Measurements from ENCODE around the gene ACOX2.
A peak's percentile ranks its signal among the peaks of the same experiment; 100 is the strongest.

ACOX2 gene

DNA sequence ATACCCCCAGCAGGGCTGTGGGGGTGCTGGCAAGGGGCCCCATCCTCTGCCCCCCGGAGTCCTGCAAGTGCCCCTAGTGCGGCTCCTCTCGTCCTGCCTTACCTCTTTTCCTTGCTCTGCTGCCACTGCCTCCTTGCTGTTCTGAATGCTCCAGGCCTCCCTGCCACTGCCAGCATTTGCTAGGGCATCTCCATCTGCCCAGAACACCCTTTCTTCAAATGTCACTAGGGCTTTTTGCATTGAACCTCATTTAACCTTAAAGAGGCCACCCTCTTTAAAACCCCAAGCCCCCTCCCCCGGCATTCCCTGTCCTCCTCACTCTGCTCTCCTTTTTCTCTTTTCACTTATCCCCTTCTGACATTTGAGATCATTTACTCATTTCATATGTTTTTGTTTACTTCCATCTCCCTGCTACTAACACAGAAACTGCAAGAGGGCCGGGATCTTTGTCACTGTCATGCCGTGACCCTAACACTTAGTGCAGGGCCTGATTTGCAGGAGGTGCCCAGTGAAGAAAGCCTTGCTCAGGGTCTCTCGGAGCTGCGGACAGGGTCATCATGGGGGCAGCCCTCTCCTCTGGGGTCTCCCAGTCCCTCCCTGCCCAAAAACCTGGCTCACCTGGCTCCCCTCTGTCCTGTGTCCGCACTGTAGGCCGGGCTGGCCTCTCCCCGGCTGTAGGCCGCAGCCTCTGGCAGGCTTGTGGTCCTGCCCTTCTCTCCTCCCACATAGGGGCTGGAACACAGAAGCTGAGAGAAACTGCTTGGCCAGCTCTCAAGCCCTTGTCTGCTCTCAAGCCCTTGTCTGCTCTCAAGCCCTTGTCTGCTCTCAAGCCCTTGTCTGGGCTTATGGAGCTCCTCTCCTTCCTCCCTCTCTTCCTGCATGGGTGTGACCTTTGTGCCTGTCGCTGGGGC is at the start of gene ACOX2:
TSS of gene ACOX2 (minus strand) at position 690 of the 911 bp plus-strand sequence. CDS start 2,084 bp downstream, outside the sequence.
- in situ Hi-C loops (cut with MboI; ENCODE audit: low sequenced_read_pairs, unreplicated experiment): loop anchor here (10.0 kb wide), 2 partner anchors 212 to 352 kb away; no protein-coding TSS in a partner anchor
- DNase-seq (ENCODE audit: low spot score): peak; percentile 8
- no peak for TF ChIP-seq CTCF (IDR thresholded peaks at IDR 0.05; ENCODE audit: borderline replicate concordance, control extremely low read depth, extremely low read depth, insufficient read depth, missing control alignments)

- in situ Hi-C loops (cut with MboI; ENCODE audit: low sequenced_read_pairs, unreplicated experiment): no loop called here
- no peak for TF ChIP-seq CTCF (IDR thresholded peaks at IDR 0.05; ENCODE audit: borderline replicate concordance, control extremely low read depth, extremely low read depth, insufficient read depth, missing control alignments)
- DNase-seq (ENCODE audit: low spot score): peak; percentile 41
Observed at GRCh38 chr3:58585994-58586393, 49.0 kb upstream of the ACOX2 start.

GRCh38 chr3:58585005-58585786 is 48.2 kb upstream of the ACOX2 start:
- DNase-seq (ENCODE audit: low spot score): peak; percentile 83
- peak; percentile 20 for TF ChIP-seq CTCF (IDR thresholded peaks at IDR 0.05; ENCODE audit: borderline replicate concordance, control extremely low read depth, extremely low read depth, insufficient read depth, missing control alignments)
- in situ Hi-C loops (cut with MboI; ENCODE audit: low sequenced_read_pairs, unreplicated experiment): no loop called here

- TF ChIP-seq CTCF (IDR thresholded peaks at IDR 0.05; ENCODE audit: borderline replicate concordance, control extremely low read depth, extremely low read depth, insufficient read depth, missing control alignments): no peak
- in situ Hi-C loops (cut with MboI; ENCODE audit: low sequenced_read_pairs, unreplicated experiment): no loop called here
- no peak for DNase-seq (ENCODE audit: low spot score)
Observed at GRCh38 chr3:58584690-58585004, 47.7 kb upstream of the ACOX2 start.

GRCh38 chr3:58581328-58582091 is 44.5 kb upstream of the ACOX2 start:
- in situ Hi-C loops (cut with MboI; ENCODE audit: low sequenced_read_pairs, unreplicated experiment): no loop called here
- no peak for TF ChIP-seq CTCF (IDR thresholded peaks at IDR 0.05; ENCODE audit: borderline replicate concordance, control extremely low read depth, extremely low read depth, insufficient read depth, missing control alignments)

DNA sequence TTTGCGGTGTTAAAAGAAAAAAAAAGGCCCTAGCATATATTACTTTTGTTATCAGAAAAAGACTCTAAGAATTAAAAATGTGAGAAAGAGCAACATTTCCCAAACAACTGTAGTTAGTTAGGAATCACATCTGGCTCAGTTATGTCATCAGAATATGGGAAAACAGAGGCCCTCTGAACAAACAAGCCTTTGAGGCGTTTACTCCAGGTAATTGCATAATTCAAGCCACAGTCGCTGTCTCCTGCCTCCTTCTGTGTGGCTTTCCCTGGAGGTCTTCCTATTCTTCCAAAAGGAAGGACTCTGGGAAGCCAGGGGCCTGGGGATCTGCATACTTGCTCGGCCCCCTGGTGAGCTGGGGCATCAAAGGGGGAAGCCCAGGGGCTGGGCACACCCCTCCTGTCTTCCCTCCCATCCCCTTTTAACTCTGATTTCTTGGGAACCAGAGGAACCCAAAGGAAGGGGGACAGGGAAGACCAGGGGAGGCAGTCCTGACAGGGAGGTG is 43.9 kb upstream of the ACOX2 start:
- in situ Hi-C loops (cut with MboI; ENCODE audit: low sequenced_read_pairs, unreplicated experiment): no loop called here
- no peak for DNase-seq (ENCODE audit: low spot score)
- no peak for TF ChIP-seq CTCF (IDR thresholded peaks at IDR 0.05; ENCODE audit: borderline replicate concordance, control extremely low read depth, extremely low read depth, insufficient read depth, missing control alignments)

More at GRCh38 chr3:58581328-58582091, 44.5 kb upstream of the ACOX2 start:
- DNase-seq (ENCODE audit: low spot score): no peak

Data from GM13976 (cell line).